ENCODE measurements around the gene CNGB1.
"Not testable (repeated sequence)": the region's sequence is repeated elsewhere in the genome, so short reads cannot be mapped to it uniquely, and the experiment has no call there.

The CNGB1 gene

GRCh38 chr16:57903656-57904055, 67.3 kb downstream of the CNGB1 start:
- DNase-seq (ENCODE audit: low spot score), result no peak

- DNase-seq (ENCODE audit: low spot score), result no peak
Measured at GRCh38 chr16:57901480-57902069, 69.4 kb downstream of the CNGB1 start.

- no peak for DNase-seq (ENCODE audit: low spot score)
Measured at GRCh38 chr16:57900796-57901479, 70.0 kb downstream of the CNGB1 start.

- peak; percentile 75 for DNase-seq (ENCODE audit: low spot score)
Measured at GRCh38 chr16:57899771-57900661, 70.9 kb downstream of the CNGB1 start.

GRCh38 chr16:57898961-57899360, 72.0 kb downstream of the CNGB1 start:
- DNase-seq (ENCODE audit: low spot score), result no peak

- no peak for DNase-seq (ENCODE audit: low spot score)
Measured at GRCh38 chr16:57897996-57898395, 72.9 kb downstream of the CNGB1 start.

- no peak for DNase-seq (ENCODE audit: low spot score)
Measured at GRCh38 chr16:57897053-57897784, 73.7 kb downstream of the CNGB1 start.

GRCh38 chr16:57895081-57895547, 75.8 kb downstream of the CNGB1 start:
- DNase-seq (ENCODE audit: low spot score), result not testable (repeated sequence)

- DNase-seq (ENCODE audit: low spot score), result no peak
Measured at GRCh38 chr16:57894390-57895080, 76.4 kb downstream of the CNGB1 start.

- DNase-seq (ENCODE audit: low spot score), result no peak
Measured at GRCh38 chr16:57893559-57894389, 77.2 kb downstream of the CNGB1 start.

- no peak for DNase-seq (ENCODE audit: low spot score)
Measured at GRCh38 chr16:57893217-57893558, 77.7 kb downstream of the CNGB1 start.

- DNase-seq (ENCODE audit: low spot score), result no peak
Measured at GRCh38 chr16:57892447-57893096, 78.4 kb downstream of the CNGB1 start.

GRCh38 chr16:57892041-57892440, 78.9 kb downstream of the CNGB1 start:
- DNase-seq (ENCODE audit: low spot score), result no peak

- no peak for DNase-seq (ENCODE audit: low spot score)
Measured at GRCh38 chr16:57890752-57891111, 80.2 kb downstream of the CNGB1 start.

- DNase-seq (ENCODE audit: low spot score), result no peak
Measured at GRCh38 chr16:57889960-57890751, 80.8 kb downstream of the CNGB1 start.

GRCh38 chr16:57889522-57889921, 81.4 kb downstream of the CNGB1 start:
- no peak for DNase-seq (ENCODE audit: low spot score)

GRCh38 chr16:57889111-57889510, 81.8 kb downstream of the CNGB1 start:
- no peak for DNase-seq (ENCODE audit: low spot score)

- DNase-seq (ENCODE audit: low spot score), result no peak
Measured at GRCh38 chr16:57888128-57888527, 82.8 kb downstream of the CNGB1 start.

- DNase-seq (ENCODE audit: low spot score), result no peak
Measured at GRCh38 chr16:57887711-57888110, 83.2 kb downstream of the CNGB1 start.

Data from CD4-positive, alpha-beta T cell treated with Interleukin-6 at 100 ng/mL for 8 hours (primary cell).